SK-N-SH (cell line): Measurements from ENCODE around the gene POLR1A. TPM values are rescaled to one million over a fixed set of nuclear protein-coding genes. Genes with fewer than 3 reads are reported as not detected.

Experiments
- CTCF ChIA-PET: fragments of 300-600, 350-600 bp; formaldehyde crosslinking; extraction: SDS; loops from one replicate; lab custom pipeline; 2021; lab: Yijun Ruan, JAX
- POLR2A ChIA-PET: fragments of 350-600 bp; sonication (Branson Sonifier 250); formaldehyde crosslinking; extraction: SDS; loops from one replicate; lab custom pipeline; 2020; ENCODE audit warnings: antibody characterized with exemption, inconsistent platforms; lab: Yijun Ruan, JAX
- DNase-seq: peaks from one replicate; pipeline ENCODE4 v3.0.0; 2012
- H2AFZ ChIP-seq: fragments of 200-600 bp; sonication (generic); 2 replicates; pipeline ENCODE4 v1.8.1; 2016; ENCODE audit warnings: antibody characterized with exemption, mild to moderate bottlenecking, low read depth
- H3F3A ChIP-seq: fragments of 200-600 bp; sonication (generic); replicated peaks from 2 replicates; pipeline ENCODE3; 2016; ENCODE audit warnings: antibody characterized with exemption, mild to moderate bottlenecking; ENCODE audit not compliant: insufficient read depth
- H3K27ac ChIP-seq, 2 experiments: fragments of 200-500 bp in 1 of 2; fragments of 200-600 bp in 1 of 2; sonication (Bioruptor generic) in 1 of 2; sonication (generic), shearing (Covaris generic) in 1 of 2; 2 replicates each; pipeline versions ENCODE4 v1.5.1 to v1.6.1; 2014 to 2016; ENCODE audit warnings: low read depth in 2 of 2, inconsistent platforms in 1 of 2, low read length in 1 of 2, mild to moderate bottlenecking in 1 of 2, mixed read lengths in 1 of 2
- H3K27me3 ChIP-seq: fragments of 200-600 bp; sonication (generic), shearing (Covaris generic); 2 replicates; pipeline ENCODE4 v1.6.1; 2016; ENCODE audit warnings: mixed run types; ENCODE audit not compliant: insufficient read depth
- H3K36me3 ChIP-seq, 2 experiments: fragments of 200-500 bp in 1 of 2; fragments of 200-600 bp in 1 of 2; sonication (Bioruptor generic) in 1 of 2; sonication (generic) in 1 of 2; replicated peaks in 1 of 2; 2 replicates each; pipeline versions ENCODE3 to v1.5.1; 2014 to 2016; ENCODE audit warnings: low read length in 1 of 2, mild to moderate bottlenecking in 1 of 2; ENCODE audit not compliant: insufficient read depth in 2 of 2, control insufficient read depth in 1 of 2
- H3K4me1 ChIP-seq, 2 experiments: fragments of 200-500 bp in 1 of 2; fragments of 200-600 bp in 1 of 2; sonication (Bioruptor generic) in 1 of 2; sonication (generic), shearing (Covaris generic) in 1 of 2; 2 replicates each; pipeline versions ENCODE4 v1.5.1 to v1.6.1; 2014 to 2016; ENCODE audit warnings: low read depth in 1 of 2, low read length in 1 of 2, mixed run types in 1 of 2; ENCODE audit not compliant: insufficient read depth in 2 of 2, control insufficient read depth in 1 of 2
- H3K4me2 ChIP-seq: fragments of 200-600 bp; sonication (generic), shearing (Covaris generic); 2 replicates; pipeline ENCODE4 v1.6.1; 2017; ENCODE audit warnings: mixed run types
- H3K4me3 ChIP-seq, 2 experiments: fragments of 200-500 bp in 1 of 2; fragments of 200-600 bp in 1 of 2; sonication (Bioruptor generic) in 1 of 2; sonication (generic), shearing (Covaris generic) in 1 of 2; 2 replicates each; pipeline versions ENCODE4 v1.5.1 to v1.8.1; 2014 to 2016; ENCODE audit warnings: low read depth in 2 of 2, inconsistent platforms in 1 of 2, low read length in 1 of 2, mild to moderate bottlenecking in 1 of 2, mixed read lengths in 1 of 2, moderate library complexity in 1 of 2
- H3K79me2 ChIP-seq: fragments of 200-600 bp; sonication (generic); 2 replicates; pipeline ENCODE4 v1.8.1; 2017; ENCODE audit warnings: mild to moderate bottlenecking; ENCODE audit not compliant: insufficient read depth
- H3K9ac ChIP-seq: fragments of 200-600 bp; sonication (generic); 2 replicates; pipeline ENCODE4 v1.6.1; 2017; ENCODE audit warnings: mixed run types
- H3K9me2 ChIP-seq: fragments of 200-600 bp; sonication (generic); 2 replicates; pipeline ENCODE4 v1.6.1; 2017; ENCODE audit warnings: mixed run types
- H3K9me3 ChIP-seq: fragments of 200-600 bp; sonication (generic); 2 replicates; pipeline ENCODE4 v1.6.1; 2017; ENCODE audit warnings: mixed run types, mild to moderate bottlenecking, moderate library complexity
- H4K20me1 ChIP-seq: fragments of 200-600 bp; sonication (generic); 2 replicates; pipeline ENCODE4 v1.6.1; 2017; ENCODE audit warnings: mild to moderate bottlenecking, mixed run types; ENCODE audit not compliant: insufficient read depth
- CHD2 ChIP-seq: fragments of 150-350 bp; IDR thresholded peaks from 2 replicates; pipeline ENCODE4 v1.6.1; 2018; ENCODE audit warnings: low read length; ENCODE audit not compliant: partially characterized antibody
- FOSL2 ChIP-seq: IDR thresholded peaks from 2 replicates; pipeline ENCODE4 v1.4.0; 2012; ENCODE audit warnings: low read depth, mild to moderate bottlenecking, moderate library complexity, borderline replicate concordance
- FOXJ3 ChIP-seq: sonication (generic); formaldehyde crosslinking; IDR thresholded peaks from 2 replicates; pipeline ENCODE4 v1.5.1; 2020; ENCODE audit warnings: mild to moderate bottlenecking, missing genetic modification reagents
- GABPA ChIP-seq: IDR thresholded peaks from 2 replicates; pipeline ENCODE4 v1.4.0; 2012; ENCODE audit warnings: low read depth, mild to moderate bottlenecking
- GATA2 ChIP-seq: sonication (generic); formaldehyde crosslinking; IDR thresholded peaks from 2 replicates; pipeline ENCODE4 v1.5.0; 2020; ENCODE audit warnings: mild to moderate bottlenecking, missing genetic modification reagents
- JUND ChIP-seq: IDR thresholded peaks from 2 replicates; pipeline ENCODE4 v1.4.0; 2012
- POLR2AphosphoS5 ChIP-seq: IDR thresholded peaks from 2 replicates; pipeline ENCODE4 v1.6.1; 2012; ENCODE audit warnings: low read depth, low read length
- RAD21 ChIP-seq: IDR thresholded peaks from 2 replicates; pipeline ENCODE4 v1.6.1; 2012; ENCODE audit warnings: mild to moderate bottlenecking, low read length
- RCOR1 ChIP-seq: fragments of 150-350 bp; IDR thresholded peaks from 2 replicates; pipeline ENCODE4 v1.6.1; 2017; ENCODE audit warnings: antibody characterized with exemption, low read length
- SIN3A ChIP-seq: IDR thresholded peaks from 2 replicates; pipeline ENCODE4 v1.6.1; 2012; ENCODE audit warnings: low read depth, mild to moderate bottlenecking, low read length, moderate library complexity, borderline replicate concordance
- TCF12 ChIP-seq: IDR thresholded peaks from 2 replicates; pipeline ENCODE4 v1.4.0; 2012
- TEAD4 ChIP-seq: IDR thresholded peaks from 2 replicates; pipeline ENCODE4 v1.4.0; 2012; ENCODE audit warnings: mild to moderate bottlenecking, borderline replicate concordance; ENCODE audit not compliant: insufficient read depth
- WGBS: methylation state at CpG from one replicate; pipeline ENCODE4 v1.1.6; 2017; ENCODE audit warnings: low lambda C conversion rate; 5-methylcytosine and 5-hydroxymethylcytosine counted together
- polyA plus RNA-seq, 3 experiments: library from polyadenylated mRNA; depleted of rRNA; stranded (reverse); fragments of >200 nt; gene quantifications; 2 replicates each; pipeline ENCODE4 v1.2.3, GENCODE V29; 2012
- TF ChIP-seq, protein P1 (sequence below): IDR thresholded peaks from 2 replicates; pipeline ENCODE4 v1.6.1; 2012; ENCODE audit warnings: mild to moderate bottlenecking, low read depth, low read length, moderate library complexity
- TF ChIP-seq, protein P2 (sequence below): IDR thresholded peaks from 2 replicates; pipeline ENCODE4 v1.4.0; 2012; ENCODE audit warnings: low read depth, borderline replicate concordance
- TF ChIP-seq, protein P3 (sequence below): IDR thresholded peaks from 2 replicates; pipeline ENCODE4 v1.4.0; 2012; ENCODE audit warnings: low read depth, borderline replicate concordance
- TF ChIP-seq, protein P4 (sequence below): IDR thresholded peaks from 2 replicates; pipeline ENCODE4; 2012

Gene POLR1A
- polyA plus RNA-seq, 1 of the 3 experiments (the other 2 are of a cell fraction): 6.1 TPM

DNA sequence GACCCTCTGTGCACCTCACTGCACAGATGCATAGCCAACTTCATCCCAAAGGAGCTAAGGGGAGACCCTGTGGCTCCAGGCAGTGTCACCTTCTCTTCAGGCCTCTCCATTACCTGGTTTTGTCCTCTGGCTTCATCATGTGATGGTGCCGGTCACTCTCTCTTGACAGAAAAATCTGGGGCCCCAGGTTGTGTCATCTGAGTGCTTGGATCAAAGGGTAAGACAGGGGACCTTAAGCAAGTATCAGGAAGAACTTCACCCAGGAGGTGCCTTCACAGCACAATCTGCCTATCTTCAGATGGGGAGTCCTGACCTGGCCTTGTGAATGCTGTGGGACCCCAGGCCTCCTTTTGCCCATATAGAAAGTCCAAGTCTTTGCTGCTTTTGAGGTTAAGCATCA is 104.4 kb downstream of the POLR1A start (continued):
- TF ChIP-seq, protein P1, sequence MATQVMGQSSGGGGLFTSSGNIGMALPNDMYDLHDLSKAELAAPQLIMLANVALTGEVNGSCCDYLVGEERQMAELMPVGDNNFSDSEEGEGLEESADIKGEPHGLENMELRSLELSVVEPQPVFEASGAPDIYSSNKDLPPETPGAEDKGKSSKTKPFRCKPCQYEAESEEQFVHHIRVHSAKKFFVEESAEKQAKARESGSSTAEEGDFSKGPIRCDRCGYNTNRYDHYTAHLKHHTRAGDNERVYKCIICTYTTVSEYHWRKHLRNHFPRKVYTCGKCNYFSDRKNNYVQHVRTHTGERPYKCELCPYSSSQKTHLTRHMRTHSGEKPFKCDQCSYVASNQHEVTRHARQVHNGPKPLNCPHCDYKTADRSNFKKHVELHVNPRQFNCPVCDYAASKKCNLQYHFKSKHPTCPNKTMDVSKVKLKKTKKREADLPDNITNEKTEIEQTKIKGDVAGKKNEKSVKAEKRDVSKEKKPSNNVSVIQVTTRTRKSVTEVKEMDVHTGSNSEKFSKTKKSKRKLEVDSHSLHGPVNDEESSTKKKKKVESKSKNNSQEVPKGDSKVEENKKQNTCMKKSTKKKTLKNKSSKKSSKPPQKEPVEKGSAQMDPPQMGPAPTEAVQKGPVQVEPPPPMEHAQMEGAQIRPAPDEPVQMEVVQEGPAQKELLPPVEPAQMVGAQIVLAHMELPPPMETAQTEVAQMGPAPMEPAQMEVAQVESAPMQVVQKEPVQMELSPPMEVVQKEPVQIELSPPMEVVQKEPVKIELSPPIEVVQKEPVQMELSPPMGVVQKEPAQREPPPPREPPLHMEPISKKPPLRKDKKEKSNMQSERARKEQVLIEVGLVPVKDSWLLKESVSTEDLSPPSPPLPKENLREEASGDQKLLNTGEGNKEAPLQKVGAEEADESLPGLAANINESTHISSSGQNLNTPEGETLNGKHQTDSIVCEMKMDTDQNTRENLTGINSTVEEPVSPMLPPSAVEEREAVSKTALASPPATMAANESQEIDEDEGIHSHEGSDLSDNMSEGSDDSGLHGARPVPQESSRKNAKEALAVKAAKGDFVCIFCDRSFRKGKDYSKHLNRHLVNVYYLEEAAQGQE: no peak
- TF ChIP-seq RAD21 (no peak), TCF12 (no peak), RCOR1 (no peak)

DNA sequence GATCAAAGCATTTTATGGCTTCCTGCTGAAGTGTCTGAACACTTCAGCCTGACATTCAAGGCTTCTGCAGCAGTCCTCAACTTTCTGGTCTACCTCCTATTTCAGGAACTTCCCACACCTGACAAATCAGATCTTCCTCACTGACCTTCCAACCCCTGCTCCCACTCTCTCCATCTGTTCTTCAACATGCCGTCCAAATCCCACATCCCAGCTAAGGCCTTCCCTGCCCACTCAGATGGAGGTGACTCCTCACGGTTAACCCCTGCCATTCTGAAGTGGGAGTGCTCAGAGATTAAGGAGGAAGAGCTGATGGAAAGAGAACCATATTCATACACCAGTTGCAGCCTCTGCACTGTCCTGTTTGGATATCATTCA is 104.8 kb downstream of the POLR1A start:
- 83% methylated on average over 2 of the region's 2 CpGs for WGBS
- H3K9me3 ChIP-seq: no peaks in the 10 kb centered on the region
- H3K79me2 ChIP-seq: no peaks in the 10 kb centered on the region
- no peak overlapping the region for H3K9ac ChIP-seq
- peaks cover 20 to 31% of the 10 kb centered on the region in 2 experiments; a peak in 3 of 4 replicates for H3K4me1 ChIP-seq
- no peaks in the 10 kb centered on the region for H3K27me3 ChIP-seq
- no peak for DNase-seq
- no peak overlapping the region for H3K4me2 ChIP-seq
- peaks cover 10% of the 10 kb centered on the region for H3F3A ChIP-seq
- H2AFZ ChIP-seq: peak overlapping the region; percentile 33; the same call in 1 of the 2 replicates
- H3K36me3 ChIP-seq: no peaks in the 10 kb centered on the region
- H3K4me3 ChIP-seq: no peak overlapping the region
- CTCF ChIA-PET: interaction anchor here (1.1 to 1.3 kb wide), 2 partner anchors 29 to 33 kb away, joined by 3 read pairs; no protein-coding TSS in a partner anchor
- H4K20me1 ChIP-seq: no peaks in the 10 kb centered on the region
- no peak for TF ChIP-seq FOSL2
- no peak for TF ChIP-seq POLR2AphosphoS5
- TF ChIP-seq CHD2: no peak
- H3K27ac ChIP-seq: peak overlapping the region in 1 of 2 experiments; percentile 8; a peak in 1 of 4 replicates
- POLR2A ChIA-PET: no interaction called here
- no peaks in the 10 kb centered on the region for H3K9me2 ChIP-seq

DNA sequence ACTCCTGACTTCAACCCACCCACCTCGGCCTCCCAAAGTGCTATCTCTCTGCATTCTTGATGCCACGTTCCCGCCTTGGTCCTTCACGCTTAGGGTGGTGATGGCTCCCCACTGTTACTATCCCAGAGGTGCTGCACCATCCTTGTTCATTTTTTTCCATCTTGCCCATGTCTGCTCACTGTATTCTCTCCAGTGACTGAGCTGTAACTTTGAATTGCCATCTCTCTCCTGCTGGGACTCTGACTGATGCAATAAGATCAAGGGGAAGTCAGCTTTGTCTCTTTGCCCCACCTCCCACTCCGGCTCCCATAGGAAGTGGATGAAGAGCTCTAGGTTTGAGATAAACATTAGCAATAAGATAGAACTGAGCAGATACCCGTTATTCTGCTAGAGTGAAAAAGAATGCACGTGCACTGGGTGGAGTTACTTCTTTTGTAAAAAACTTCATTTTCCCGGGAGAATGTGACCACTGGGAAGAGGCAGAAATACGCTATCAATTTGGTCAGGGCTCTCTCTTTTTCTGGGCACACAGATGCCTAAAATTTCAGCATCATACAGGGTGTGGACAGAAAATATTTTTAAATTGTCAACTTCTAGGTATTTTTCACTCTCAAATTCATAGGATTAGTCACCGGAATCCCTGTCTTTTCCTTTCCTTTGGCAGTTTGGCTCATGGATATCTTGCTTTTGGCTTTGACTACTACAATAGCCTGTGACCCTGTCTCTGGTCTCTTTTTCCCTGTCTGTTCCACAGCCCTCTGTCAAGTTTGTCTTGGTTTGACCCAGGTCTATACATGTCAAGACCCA is 105.4 kb downstream of the POLR1A start:
- Histone ChIP-seq H3K9ac (no peak overlapping the region), H3K4me3 (no peak overlapping the region), H3K27ac (peak overlapping the region; percentile 8 to 86; a peak in 3 of 4 replicates), H2AFZ (peak overlapping the region; percentile 33; the same call in 1 of the 2 replicates), H3K4me2 (no peak overlapping the region), H4K20me1 (no peaks in the 10 kb centered on the region), H3K36me3 (no peaks in the 10 kb centered on the region), H3K9me3 (no peaks in the 10 kb centered on the region), H3K79me2 (no peaks in the 10 kb centered on the region), H3K27me3 (no peaks in the 10 kb centered on the region), H3K9me2 (no peaks in the 10 kb centered on the region), H3F3A (peaks cover 10% of the 10 kb centered on the region), H3K4me1 (peaks cover 20 to 31% of the 10 kb centered on the region in 2 experiments; a peak in 3 of 4 replicates)
- CTCF ChIA-PET: interaction anchor here (1.1 to 1.3 kb wide), 2 partner anchors 28 to 34 kb away, joined by 3 read pairs; no protein-coding TSS in a partner anchor
- POLR2A ChIA-PET: no interaction called here
- DNase-seq: no peak
- WGBS: 70% methylated on average over 10 of the region's 10 CpGs
- TF ChIP-seq, protein P2, sequence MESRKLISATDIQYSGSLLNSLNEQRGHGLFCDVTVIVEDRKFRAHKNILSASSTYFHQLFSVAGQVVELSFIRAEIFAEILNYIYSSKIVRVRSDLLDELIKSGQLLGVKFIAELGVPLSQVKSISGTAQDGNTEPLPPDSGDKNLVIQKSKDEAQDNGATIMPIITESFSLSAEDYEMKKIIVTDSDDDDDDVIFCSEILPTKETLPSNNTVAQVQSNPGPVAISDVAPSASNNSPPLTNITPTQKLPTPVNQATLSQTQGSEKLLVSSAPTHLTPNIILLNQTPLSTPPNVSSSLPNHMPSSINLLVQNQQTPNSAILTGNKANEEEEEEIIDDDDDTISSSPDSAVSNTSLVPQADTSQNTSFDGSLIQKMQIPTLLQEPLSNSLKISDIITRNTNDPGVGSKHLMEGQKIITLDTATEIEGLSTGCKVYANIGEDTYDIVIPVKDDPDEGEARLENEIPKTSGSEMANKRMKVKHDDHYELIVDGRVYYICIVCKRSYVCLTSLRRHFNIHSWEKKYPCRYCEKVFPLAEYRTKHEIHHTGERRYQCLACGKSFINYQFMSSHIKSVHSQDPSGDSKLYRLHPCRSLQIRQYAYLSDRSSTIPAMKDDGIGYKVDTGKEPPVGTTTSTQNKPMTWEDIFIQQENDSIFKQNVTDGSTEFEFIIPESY: no peak
- TF ChIP-seq JUND: no peak
- no peak for TF ChIP-seq RAD21
- TF ChIP-seq, protein P3, sequence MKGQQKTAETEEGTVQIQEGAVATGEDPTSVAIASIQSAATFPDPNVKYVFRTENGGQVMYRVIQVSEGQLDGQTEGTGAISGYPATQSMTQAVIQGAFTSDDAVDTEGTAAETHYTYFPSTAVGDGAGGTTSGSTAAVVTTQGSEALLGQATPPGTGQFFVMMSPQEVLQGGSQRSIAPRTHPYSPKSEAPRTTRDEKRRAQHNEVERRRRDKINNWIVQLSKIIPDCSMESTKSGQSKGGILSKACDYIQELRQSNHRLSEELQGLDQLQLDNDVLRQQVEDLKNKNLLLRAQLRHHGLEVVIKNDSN: no peak
- TF ChIP-seq SIN3A: no peak
- no peak for TF ChIP-seq GABPA
- TF ChIP-seq FOXJ3 (CRISPR knock-in tag): no peak
- no peak for TF ChIP-seq TEAD4
- TF ChIP-seq GATA2 (CRISPR knock-in tag): no peak
- no peak for TF ChIP-seq POLR2AphosphoS5
- TF ChIP-seq, protein P4, sequence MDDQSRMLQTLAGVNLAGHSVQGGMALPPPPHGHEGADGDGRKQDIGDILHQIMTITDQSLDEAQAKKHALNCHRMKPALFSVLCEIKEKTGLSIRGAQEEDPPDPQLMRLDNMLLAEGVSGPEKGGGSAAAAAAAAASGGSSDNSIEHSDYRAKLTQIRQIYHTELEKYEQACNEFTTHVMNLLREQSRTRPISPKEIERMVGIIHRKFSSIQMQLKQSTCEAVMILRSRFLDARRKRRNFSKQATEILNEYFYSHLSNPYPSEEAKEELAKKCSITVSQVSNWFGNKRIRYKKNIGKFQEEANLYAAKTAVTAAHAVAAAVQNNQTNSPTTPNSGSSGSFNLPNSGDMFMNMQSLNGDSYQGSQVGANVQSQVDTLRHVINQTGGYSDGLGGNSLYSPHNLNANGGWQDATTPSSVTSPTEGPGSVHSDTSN: no peak
